22Rv1 (cell line): Measurements from ENCODE around the gene GATAD2B.

Source experiments
- CTCF ChIP-seq: fragments of 450-650 bp; IDR thresholded peaks from 2 replicates; pipeline ENCODE4 v1.5.1; 2017; ENCODE audit warnings: mild to moderate bottlenecking
- ZFX ChIP-seq: fragments of 450-650 bp; IDR thresholded peaks from 2 replicates; pipeline ENCODE4 v1.6.1; 2017; ENCODE audit warnings: antibody characterized with exemption, borderline replicate concordance

GRCh38 chr1:153906396-153906795 lies 16.4 kb downstream of the GATAD2B start:
- no peak for TF ChIP-seq CTCF
- TF ChIP-seq ZFX: no peak
